Hematopoietic multipotent progenitor cell treated with erythropoietin and hydrocortisone succinate and interleukin-3 and kit ligand, for 15 days (in vitro differentiated cells): ENCODE results near the gene TM9SF4.
"Not testable (repeated sequence)": the region's sequence is repeated elsewhere in the genome, so short reads cannot be mapped to it uniquely, and the experiment has no call there.

Experiments
- DNase-seq: peaks from one replicate; pipeline ENCODE4 v3.0.0-alpha.2; 2015; ENCODE audit warnings: low spot score

Gene TM9SF4

DNA sequence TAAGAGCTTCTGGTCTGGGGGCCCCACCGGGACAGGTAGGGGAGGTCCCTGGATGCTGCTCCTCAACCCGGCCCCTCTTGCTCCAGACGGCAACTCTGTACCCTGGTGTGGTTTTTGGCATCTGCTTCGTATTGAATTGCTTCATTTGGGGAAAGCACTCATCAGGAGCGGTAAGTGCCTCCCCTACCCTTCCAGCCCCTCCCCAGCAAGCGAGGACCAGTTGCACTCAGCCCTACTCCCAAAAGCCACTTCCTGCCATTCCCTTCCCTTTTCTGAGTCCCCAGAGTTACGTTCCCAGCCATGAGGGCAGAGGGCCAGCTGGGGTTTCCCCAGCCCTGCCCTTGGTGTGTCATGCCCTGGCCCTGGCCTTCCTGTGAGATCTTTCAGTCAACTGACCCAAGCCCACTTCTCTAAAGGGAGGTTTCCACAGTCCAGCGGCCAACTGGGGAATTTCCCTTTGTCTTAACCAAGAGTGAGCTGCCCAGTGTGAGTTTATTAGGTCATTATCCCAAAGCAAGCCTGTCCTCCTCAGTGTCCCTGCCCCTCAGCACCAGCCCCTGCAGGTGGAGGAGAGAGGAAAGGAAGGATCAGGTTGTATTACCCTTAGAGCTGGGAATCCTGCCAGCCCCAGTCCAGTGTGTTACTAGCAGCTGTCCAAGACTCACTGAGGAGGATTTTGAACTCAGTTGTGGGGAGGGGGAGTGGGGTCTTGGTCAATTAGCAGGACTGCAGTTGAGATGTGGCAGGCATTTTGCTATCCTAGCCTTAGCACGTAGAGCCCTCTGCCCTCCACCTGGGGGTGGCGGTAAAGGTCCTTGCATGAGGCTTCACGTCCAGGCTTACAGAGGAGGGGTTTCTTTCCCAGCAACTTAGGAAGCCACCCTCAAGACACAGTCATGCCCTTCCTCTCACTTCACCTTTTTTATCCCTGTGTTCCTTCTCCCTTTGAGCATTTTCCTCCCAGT lies 45.8 kb downstream of the TM9SF4 start:
- DNase-seq: peak; percentile 9

DNA sequence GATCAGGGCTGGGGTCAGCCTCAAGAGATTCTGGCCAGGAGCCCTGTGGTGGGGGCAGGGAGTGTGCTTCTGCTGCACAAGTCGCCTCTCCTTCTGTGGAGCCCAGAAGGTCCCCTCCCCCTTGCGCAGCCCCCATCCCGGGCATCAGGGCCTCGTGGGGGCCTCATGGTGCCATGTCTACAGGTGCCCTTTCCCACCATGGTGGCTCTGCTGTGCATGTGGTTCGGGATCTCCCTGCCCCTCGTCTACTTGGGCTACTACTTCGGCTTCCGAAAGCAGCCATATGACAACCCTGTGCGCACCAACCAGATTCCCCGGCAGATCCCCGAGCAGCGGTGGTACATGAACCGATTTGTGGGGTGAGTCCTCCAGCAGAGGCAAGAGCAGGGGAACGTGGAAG lies 48.1 kb downstream of the TM9SF4 start:
- no peak for DNase-seq

DNA sequence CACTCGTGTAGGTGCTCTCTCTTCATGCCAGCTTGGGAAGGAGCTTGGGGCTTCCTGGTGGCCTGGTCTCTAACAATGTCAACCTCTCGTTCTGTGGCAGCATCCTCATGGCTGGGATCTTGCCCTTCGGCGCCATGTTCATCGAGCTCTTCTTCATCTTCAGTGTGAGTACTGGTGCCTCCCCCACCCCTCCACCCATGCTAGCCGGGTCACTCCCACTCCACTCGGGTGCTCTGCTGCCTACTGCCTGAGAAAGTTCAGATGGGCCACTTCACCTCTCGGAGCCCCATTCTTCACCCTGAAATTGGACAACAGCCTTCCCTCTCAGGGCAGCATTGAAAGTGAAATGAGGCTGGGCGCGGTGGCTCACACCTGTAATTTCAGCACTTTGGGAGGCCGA lies 48.8 kb downstream of the TM9SF4 start:
- no peak for DNase-seq

DNA sequence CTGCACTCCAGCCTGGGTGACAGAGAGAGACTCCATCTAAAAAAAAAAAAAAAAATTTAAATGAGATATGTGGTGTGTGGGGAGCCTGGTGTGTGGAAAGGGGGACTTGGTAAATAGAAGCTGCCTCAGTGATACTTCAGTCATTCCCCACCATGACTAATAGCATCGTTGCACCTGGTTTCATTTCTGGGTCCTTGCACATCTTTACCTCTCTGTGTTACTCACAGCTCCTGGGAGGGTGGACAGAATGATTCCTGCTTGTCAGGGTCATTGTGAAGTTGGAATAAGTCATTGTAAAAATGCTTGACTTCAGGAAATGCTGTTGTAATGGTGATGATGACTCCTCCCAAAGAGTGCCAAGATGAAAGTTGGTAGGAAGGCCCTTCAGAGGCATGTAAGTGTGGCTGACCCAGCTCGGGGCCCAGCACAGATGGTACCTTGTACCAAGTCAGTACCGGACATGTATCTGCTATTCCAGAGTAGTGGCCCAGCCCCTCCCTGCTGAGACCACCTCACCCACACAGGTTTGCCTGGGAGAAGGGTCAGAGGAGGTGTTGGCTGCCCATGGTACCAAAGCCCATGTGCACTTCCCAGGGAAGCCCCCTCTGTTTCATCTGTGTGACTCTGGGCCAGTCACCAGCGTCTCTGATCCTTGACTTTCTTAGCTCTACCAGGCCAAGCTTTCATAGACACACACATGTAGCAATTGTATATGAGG lies 49.6 kb downstream of the TM9SF4 start:
- no peak for DNase-seq

DNA sequence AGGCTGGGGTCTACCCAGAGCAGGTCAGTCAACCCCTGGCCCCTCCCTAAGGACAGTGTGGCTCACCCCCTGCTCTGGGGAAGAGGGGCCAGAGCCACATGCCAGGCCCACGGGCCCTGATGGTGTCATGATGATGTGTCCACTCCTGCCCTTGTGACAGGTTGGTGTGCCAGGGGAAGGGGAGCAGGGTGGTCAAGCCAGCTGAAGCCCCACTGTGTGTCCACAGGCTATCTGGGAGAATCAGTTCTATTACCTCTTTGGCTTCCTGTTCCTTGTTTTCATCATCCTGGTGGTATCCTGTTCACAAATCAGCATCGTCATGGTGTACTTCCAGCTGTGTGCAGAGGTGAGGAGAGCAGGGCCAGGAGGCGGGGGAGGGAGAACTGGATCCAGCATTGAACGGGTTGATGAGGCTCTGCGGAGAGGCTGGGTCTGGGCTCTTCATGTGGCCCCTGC lies 50.3 kb downstream of the TM9SF4 start:
- no peak for DNase-seq

DNA sequence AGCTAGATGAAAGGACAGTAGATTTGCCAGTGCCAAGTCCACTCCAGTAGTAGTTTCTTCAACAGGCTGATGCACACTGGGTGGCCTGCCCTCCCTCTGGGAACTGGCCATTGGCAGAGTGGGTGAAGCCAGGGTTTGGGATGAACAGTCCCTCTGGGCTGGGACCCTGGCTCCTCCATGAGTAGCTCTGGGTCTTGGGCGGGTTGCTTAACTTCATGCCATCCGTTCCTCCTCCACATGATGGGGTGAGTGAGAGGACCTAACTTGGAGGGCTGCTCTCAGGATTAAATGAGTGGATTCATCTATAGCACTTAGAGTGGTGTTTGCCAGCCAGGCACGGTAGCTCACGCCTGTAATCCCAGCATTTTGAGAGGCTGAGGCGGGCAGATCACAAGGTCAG lies 50.8 kb downstream of the TM9SF4 start:
- no peak for DNase-seq

DNA sequence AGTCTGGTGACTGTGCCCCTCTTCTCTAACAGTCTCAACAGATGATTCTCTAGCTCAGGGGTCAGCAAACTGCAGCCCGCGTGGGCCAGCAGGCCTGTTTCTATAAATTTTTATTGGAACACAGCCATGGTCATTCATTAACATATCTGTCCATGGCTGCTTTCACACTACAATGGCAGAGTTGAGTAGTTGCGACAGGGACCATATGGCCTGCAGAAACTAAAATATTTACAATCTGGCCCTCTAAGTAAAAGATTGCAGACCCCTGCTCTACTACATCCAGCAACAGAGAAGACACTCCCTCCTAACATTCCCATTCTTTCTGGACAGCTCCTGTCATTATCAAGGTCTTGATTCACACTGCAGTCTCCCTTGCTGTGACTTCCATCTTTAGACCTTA lies 52.8 kb downstream of the TM9SF4 start:
- DNase-seq: no peak

DNA sequence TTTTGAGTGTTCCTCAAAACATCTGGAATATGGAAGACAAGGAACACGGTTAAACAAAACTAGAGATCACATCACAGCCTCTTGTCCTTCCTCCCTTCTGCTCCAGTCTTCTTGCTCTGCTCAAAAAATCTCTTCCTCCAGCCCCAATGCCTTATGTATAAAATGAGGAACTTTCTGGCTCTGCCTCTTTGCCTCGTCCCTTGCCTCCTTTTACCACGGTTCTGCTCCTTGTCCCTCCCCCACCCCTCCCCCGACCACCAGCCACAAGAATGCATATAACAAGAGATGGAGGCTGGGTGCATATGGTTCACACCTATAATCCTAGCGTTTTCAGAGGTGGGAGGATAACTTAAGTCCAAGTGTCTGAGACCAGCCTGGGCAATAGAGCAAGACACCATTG lies 54.4 kb downstream of the TM9SF4 start:
- DNase-seq: no peak

DNA sequence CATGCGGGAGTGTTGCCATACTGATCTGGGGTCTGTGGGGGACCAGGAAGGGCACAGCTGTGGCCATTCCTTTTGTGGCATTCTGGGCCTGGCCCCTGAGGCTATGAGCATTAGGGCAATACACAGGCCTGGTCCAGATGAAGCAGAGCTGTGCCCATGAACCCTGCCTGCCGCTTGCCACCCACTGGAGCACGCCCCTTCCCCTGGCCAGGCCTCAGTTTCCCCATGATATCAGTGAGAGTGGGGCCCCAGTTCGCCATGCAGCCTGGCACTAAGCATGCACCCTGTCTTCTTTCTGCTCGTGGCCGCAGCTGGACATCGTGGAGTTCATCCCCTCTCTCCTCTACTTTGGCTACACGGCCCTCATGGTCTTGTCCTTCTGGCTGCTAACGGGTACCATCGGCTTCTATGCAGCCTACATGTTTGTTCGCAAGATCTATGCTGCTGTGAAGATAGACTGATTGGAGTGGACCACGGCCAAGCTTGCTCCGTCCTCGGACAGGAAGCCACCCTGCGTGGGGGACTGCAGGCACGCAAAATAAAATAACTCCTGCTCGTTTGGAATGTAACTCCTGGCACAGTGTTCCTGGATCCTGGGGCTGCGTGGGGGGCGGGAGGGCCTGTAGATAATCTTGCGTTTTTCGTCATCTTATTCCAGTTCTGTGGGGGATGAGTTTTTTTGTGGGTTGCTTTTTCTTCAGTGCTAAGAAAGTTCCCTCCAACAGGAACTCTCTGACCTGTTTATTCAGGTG lies 55.6 kb downstream of the TM9SF4 start:
- no peak for DNase-seq

DNA sequence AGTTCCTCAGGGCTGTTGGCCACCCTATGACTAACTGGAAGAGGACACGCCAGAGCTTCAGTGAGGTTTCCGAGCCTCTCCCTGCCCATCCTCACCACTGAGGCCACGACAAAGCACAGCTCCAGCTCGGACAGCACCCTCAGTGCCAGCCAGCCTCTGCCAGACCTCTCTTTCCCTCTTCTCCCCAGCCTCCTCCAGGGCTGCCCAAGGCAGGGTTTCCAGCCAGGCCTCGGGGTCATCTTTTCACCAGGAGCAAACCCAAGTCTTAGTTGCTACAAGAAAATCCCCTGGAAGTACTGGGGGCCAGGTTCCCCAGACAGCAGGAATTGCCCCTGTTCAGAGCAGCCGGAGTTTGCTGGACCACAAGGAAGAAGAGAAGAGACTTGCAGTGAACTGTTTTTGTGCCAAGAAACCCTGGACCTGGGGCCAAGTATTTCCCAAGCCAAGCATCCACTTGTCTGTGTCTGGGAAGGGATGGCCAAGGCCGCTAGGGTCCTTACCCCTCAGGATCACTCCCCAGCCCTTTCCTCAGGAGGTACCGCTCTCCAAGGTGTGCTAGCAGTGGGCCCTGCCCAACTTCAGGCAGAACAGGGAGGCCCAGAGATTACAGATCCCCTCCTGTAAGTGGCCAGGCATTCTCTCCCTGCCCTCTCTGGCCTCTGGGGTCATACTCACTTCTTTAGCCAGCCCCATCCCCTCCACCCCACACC lies 56.5 kb downstream of the TM9SF4 start:
- no peak for DNase-seq

DNA sequence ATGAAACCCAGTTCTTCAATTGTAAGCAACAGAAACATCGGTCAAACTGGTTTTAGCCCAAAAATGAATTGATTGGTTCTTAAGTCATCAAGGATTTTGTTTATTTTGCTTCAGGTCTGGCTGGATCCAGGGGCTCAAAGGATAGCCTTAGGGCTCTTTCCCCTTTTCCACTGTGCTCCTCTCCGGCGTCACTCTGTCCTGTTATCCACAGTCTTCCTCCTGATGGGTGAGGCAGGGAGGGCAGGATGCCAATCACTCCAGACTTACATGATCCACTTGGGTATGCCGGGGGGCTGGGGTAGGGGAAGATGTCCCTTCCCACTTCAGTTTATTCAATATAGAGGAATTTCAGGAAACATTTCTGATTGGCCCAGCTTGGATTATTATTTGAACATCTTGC lies 58.0 kb downstream of the TM9SF4 start:
- DNase-seq: no peak

DNA sequence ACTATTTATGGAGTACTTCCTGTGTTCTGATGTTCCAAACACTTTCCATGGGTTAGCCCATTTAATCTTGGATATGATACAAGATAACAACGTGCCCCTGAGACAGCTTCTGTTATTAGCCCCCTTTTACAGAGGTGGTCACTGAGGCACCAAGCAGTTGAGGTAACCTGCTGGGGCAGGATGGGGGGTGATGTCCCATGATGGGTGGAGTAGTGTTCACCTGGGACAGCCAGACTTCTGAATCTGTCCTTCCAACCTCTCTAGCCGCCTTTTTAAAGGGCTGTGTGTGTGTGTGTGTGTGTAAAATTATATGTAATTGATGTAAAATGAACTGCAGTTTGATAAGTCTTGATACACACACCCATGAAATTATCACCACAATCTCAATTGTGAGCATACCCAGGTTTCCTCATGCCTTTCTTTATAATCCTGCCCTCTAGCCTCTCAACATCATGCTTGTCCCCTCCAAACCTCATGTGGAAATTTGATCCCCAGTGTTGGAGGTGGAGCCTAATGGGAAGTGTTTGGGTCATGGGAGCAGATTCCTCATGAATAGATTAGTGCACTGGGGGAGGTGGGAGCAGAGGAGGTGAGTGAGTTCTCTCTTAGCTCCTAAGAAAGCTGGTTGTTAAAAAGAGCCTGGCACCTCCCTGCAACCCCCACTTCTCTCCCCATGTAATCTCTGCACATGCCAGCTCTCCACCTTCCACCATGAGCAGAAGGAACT lies 58.8 kb downstream of the TM9SF4 start:
- DNase-seq: no peak

DNA sequence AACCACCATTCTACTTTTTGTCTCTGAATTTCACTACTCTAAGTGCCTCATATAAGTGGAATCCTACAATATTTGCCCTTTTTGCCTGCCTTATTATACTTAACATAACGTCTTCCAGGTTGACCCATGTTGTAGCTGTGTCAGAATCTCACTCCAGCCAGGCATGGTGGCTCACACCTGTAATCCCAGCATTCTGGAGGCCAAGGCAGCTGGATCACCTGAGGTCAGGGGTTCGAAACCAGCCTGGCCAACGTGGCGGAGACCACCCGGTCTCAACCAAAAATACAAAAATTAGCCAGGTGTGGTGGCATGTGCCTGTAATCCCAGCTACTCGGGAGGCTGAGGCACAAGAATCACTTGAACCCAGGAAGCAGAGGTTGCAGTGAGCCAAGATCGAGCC lies 68.2 kb downstream of the TM9SF4 start:
- DNase-seq: not testable (repeated sequence)

DNA sequence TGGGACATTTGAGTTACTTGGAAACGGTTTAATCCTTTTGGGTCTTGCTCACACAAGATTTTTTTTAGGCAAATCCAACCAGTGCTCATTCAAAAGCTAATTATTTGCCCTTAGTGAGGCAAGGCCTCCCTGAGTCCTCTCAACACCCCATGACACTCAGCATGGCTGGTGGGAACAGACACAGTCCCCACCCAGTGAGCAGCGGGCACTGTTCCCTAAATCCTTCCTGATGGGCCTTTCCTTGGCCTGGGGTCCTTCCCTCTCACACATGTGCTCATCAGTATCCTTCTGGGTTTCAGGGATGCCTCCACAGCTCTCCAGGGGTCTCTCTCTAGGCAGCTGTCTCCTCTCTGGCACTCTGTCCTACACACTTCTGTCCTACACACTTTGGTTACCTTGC lies 70.0 kb downstream of the TM9SF4 start:
- DNase-seq: no peak

DNA sequence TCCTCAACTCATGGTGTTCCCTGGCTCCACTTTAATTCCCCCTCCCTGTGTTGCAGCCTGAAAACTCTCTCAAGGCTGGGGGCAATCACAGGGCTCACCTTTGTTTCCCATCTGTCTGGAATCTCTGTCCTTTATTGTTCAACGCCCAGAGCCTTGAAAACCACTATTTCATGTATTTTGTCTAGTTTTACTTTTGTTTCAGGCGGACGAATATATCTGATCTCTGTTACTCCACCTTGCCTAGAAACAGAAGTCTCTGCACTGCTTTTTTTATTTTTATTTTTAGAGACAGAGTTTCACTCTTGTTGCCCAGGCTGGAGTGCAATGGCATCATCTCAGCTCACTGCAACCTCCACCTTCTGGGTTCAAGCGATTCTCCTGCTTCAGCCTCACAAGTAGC lies 70.4 kb downstream of the TM9SF4 start:
- no peak for DNase-seq

DNA sequence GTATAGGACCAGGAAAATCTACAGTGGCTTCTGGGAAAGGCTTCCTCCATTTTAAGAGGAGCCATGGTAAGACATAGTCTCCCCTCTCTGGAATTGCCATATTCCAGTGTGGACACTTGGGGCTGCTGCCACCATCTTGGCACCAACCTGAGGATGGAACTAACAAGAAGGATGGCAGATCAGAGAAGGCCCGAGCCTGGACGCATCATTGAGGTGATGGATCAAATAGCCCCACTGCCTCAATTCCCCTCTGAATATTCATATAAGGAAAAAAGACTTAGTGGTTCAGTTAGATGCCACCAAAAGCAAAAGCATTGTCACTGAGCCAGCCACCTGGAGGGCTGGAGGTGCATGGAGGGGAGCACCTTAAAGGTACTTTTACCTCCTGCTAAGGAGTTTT lies 72.1 kb downstream of the TM9SF4 start:
- no peak for DNase-seq

DNA sequence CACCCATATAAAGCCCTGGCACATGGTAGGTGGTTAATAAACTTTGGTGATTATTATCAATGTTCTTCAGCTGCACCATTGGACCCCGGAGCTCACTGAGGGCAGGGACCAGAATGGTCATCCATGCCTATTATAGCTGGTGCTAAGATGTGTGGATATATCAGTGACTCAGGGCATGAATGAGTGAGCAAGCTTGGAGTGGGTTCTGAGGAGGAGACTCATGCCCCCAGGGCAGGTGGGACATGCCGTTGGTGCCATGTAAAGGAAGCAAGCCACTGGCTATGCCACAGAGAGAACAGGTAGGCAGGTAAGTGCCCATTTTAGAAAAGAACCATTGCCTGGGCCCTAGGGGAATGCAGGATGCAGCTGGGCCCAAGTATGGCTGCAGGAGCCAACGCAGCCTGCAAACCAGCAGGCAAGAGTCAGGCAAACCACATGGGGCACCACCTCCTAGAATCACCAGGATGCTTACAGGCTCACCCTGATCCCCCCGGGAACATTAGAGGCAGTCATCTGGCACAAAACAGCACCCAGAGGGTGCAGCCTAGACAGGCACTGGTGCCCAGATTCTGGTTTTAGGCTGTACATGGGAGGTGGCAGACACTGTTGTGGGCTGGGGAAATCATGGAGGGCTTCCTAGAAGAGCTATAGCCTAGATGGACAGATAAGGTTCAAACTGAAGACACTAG lies 74.6 kb downstream of the TM9SF4 start:
- DNase-seq: no peak

DNA sequence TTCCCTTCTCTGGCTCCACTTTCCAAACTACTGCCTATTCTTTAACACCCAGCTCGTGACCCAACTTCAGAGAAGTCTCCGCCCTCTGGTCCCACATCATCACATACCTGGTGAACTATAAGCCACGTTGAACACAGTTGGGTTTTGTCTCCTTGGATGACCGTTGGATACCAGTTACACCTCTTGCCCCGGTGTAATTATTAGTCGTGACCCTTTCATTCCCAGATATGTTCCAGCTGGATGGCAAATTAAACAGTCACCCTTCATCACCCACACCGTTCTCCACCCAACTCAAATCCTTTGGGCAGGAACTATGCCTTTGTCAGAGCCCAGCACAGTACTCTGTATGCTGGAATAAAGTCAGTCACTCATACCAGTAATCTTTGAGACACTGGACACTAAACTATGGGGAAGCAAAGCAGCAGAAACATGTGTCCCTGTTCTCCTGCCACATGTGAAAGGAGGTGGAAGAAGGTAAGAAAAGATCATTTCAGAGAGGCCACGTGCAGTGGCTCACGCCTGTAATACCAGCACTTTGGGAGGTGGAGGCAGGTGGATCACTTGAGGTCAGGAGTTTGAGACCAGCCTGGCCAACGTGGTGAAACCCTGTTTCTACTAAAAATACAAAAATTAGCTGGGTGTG lies 75.6 kb downstream of the TM9SF4 start:
- DNase-seq: no peak

DNA sequence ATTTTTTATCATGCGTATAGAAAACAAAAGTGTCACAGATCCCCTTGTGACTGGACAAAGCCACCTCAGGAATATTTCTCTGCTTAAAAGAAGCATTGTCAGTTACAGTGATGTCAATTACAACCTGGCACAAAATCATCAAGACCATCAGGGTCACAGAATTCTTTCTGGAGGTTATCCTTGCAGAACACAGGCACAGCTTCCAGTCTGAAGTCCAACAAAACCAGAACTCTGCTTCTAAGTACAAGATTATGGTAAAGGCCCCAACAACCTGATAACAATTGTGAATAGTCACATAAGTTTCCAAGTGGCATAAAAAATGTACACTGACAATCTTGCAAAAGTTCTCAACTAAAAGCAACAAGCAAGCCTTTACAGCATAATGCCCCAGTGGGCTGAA lies 77.0 kb downstream of the TM9SF4 start:
- DNase-seq: no peak
